Activated B cell treated with CpG ODN at 0.5 μM for 24 hours (primary cell): ENCODE data around the gene MKI67. TPM values are rescaled to one million over a fixed set of nuclear protein-coding genes. Genes with fewer than 3 reads are reported as not detected.

Experiments used
- ATAC-seq: fragments of 200-7000 bp; cut with Tn5 transposase; one replicate; pipeline ENCODE4 v1.10.0; 2021; ENCODE audit warnings: low read depth, mild to moderate bottlenecking, moderate library complexity
- CTCF ChIA-PET: fragments of 350-600 bp; sonication (Branson Sonifier 250); formaldehyde crosslinking; loops from one replicate; lab custom pipeline; 2021; ENCODE audit warnings: antibody characterized with exemption; lab: Charles Lee
- POLR2A ChIA-PET: fragments of 350-600 bp; sonication (Branson Sonifier 250); formaldehyde crosslinking; loops from one replicate; lab custom pipeline; 2021; ENCODE audit warnings: antibody characterized with exemption; lab: Charles Lee
- DNase-seq: peaks from one replicate; pipeline ENCODE4 v3.0.0; 2022
- H3K27ac Mint-ChIP-seq: one replicate; pipeline ENCODE4 v1.8.0; 2020; ENCODE audit warnings: mixed read lengths
- H3K27me3 Mint-ChIP-seq: one replicate; pipeline ENCODE4 v1.8.0; 2021; ENCODE audit warnings: mixed read lengths
- H3K36me3 Mint-ChIP-seq: one replicate; pipeline ENCODE4 v1.8.0; 2021; ENCODE audit warnings: low read depth, mixed read lengths
- H3K4me1 Mint-ChIP-seq: one replicate; pipeline ENCODE4 v1.8.0; 2021; ENCODE audit warnings: mixed read lengths
- H3K4me3 Mint-ChIP-seq: one replicate; pipeline ENCODE4 v1.8.0; 2020; ENCODE audit warnings: mild to moderate bottlenecking, mixed read lengths
- H3K9me3 Mint-ChIP-seq: one replicate; pipeline ENCODE4 v1.8.0; 2020; ENCODE audit warnings: mixed read lengths
- CTCF ChIP-seq: fragments of 200-600 bp; IDR thresholded peaks from one replicate; pipeline ENCODE4 v1.8.0; 2022; ENCODE audit warnings: antibody characterized with exemption, mild to moderate bottlenecking
- intact Hi-C: fragments of 100-400 bp; cut with micrococcal nuclease; formaldehyde crosslinking; loops from one replicate; pipeline ENCODE4 v1.15.1; 2024
- total RNA-seq: library from RNA; stranded (reverse); gene quantifications from 2 replicates; pipeline ENCODE4 v1.2.3, GENCODE V29; 2022

MKI67 gene
- total RNA-seq, 1 donor from 2014 or later: 2.2 TPM

GRCh38 chr10:128091636-128092210, 34.5 kb downstream of the MKI67 start:
- intact Hi-C loops: no loop called here
- ChIA-PET POLR2A (no interaction called here), CTCF (interaction anchor here (1.1 kb wide), 1 partner anchor 13 kb away, joined by 3 read pairs; no protein-coding TSS in a partner anchor)
- no peak overlapping the region for H3K4me3 Mint-ChIP-seq
- DNase-seq (no peak), ATAC-seq (no peak)
- no peaks in the 10 kb centered on the region for H3K27me3 Mint-ChIP-seq
- H3K27ac Mint-ChIP-seq: no peak overlapping the region
- no peaks in the 10 kb centered on the region for H3K9me3 Mint-ChIP-seq
- H3K4me1 Mint-ChIP-seq: peaks cover 15% of the 10 kb centered on the region
- no peaks in the 10 kb centered on the region for H3K36me3 Mint-ChIP-seq
- no peak for TF ChIP-seq CTCF

DNA sequence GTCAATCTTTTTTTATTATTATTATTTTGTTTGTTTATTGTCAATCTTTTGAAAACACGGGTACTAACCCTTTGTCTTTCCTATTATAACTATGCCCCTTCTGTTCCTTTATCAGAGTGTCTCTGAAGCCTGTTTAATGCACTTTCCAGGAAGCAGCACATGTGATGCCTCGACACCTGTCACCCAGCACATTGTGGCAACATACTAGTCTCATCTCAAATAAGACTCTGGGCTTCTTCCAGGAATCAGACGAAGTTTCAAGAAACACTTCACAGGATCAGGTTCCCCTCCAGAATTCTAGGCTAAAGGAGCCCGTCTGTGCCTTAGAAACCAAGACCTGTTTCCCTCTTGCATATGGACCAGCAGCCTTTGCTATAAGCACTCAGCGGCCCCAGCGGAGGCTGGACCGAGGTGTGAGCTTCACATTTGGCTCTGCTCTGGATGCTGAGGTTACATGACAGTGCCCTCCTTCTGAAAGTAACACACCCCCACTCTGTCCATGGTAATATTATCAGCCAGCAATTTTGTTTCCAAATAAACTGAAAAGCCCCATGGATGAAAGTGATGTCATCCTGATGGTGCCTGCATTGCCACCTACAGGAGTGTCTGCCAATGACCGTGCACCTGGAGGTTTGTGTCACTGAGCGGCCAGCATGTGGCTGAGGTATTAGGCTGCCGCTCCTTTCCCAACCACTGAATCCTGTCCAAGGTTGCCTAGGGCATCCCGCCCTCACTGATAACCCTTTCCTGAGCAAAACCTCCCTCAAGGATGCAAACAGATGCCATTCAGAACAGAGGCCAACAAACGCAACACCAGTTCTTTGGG, 38.1 kb downstream of the MKI67 start:
- no peaks in the 10 kb centered on the region for H3K9me3 Mint-ChIP-seq
- ATAC-seq (no peak), DNase-seq (no peak)
- TF ChIP-seq CTCF: no peak
- POLR2A ChIA-PET: no interaction called here
- H3K27me3 Mint-ChIP-seq: no peaks in the 10 kb centered on the region
- peaks cover 1% of the 10 kb centered on the region for H3K4me1 Mint-ChIP-seq
- H3K27ac Mint-ChIP-seq: no peak overlapping the region
- no peak overlapping the region for H3K4me3 Mint-ChIP-seq
- CTCF ChIA-PET: no interaction called here
- H3K36me3 Mint-ChIP-seq: peaks cover 23% of the 10 kb centered on the region
- intact Hi-C loops: no loop called here

- ChIA-PET CTCF (interaction anchor here (1.0 kb wide), 1 partner anchor 62 kb away, joined by 4 read pairs; no protein-coding TSS in a partner anchor), POLR2A (no interaction called here)
- Mint-ChIP-seq H3K4me1 (peaks cover 1% of the 10 kb centered on the region), H3K36me3 (peaks cover 26% of the 10 kb centered on the region), H3K27me3 (no peaks in the 10 kb centered on the region), H3K9me3 (no peaks in the 10 kb centered on the region), H3K27ac (no peak overlapping the region), H3K4me3 (no peak overlapping the region)
- no peak for TF ChIP-seq CTCF
- intact Hi-C loops: no loop called here
- DNase-seq (no peak), ATAC-seq (no peak)
These were observed 38.9 kb downstream of the MKI67 start for GRCh38 chr10:128087146-128087883.

- no peak for TF ChIP-seq CTCF
- Mint-ChIP-seq H3K36me3 (peaks cover 31% of the 10 kb centered on the region), H3K4me1 (peaks cover 1% of the 10 kb centered on the region), H3K9me3 (no peaks in the 10 kb centered on the region), H3K27ac (no peak overlapping the region), H3K27me3 (no peaks in the 10 kb centered on the region), H3K4me3 (no peak overlapping the region)
- DNase-seq (no peak), ATAC-seq (no peak)
- CTCF ChIA-PET: interaction anchor here (1.0 kb wide), 1 partner anchor 63 kb away, joined by 4 read pairs; no protein-coding TSS in a partner anchor
- POLR2A ChIA-PET: no interaction called here
- intact Hi-C loops: no loop called here
These were observed 40.0 kb downstream of the MKI67 start for GRCh38 chr10:128086003-128086863.
